MCF 10A (cell line): ENCODE results near the gene SREBF2. TPM values are rescaled to one million over a fixed set of nuclear protein-coding genes. Genes with fewer than 3 reads are reported as not detected.

Source experiments
- BruUV-seq: library from RNA; stranded (reverse); fragments of 400-500 nt; replicated peaks from 2 replicates; lab custom pipeline; 2021; lab: Mats Ljungman, UMichigan
- CTCF ChIA-PET: fragments of 300-600 bp; sonication (Branson Sonifier 250); formaldehyde crosslinking; extraction: SDS; loops from one replicate; lab custom pipeline; 2021; ENCODE audit warnings: antibody characterized with exemption, inconsistent platforms; lab: Yijun Ruan, JAX
- POLR2A ChIA-PET: fragments of 300-600, 350-650 bp; sonication (Branson Sonifier 250); formaldehyde crosslinking; extraction: SDS; loops from one replicate; lab custom pipeline; 2020; ENCODE audit warnings: antibody characterized with exemption, inconsistent platforms; lab: Yijun Ruan, JAX
- DNase-seq: peaks from one replicate; pipeline ENCODE4 v3.0.0-alpha.2; 2018; ENCODE audit not compliant: unreplicated experiment
- H3K27ac Mint-ChIP-seq: one replicate; pipeline ENCODE4 v1.8.0; 2022; ENCODE audit warnings: mild to moderate bottlenecking, low read depth, mixed read lengths; ENCODE audit not compliant: unreplicated experiment
- H3K27me3 Mint-ChIP-seq: one replicate; pipeline ENCODE4 v1.8.0; 2022; ENCODE audit warnings: mixed read lengths; ENCODE audit not compliant: insufficient read depth, unreplicated experiment
- H3K36me3 Mint-ChIP-seq: one replicate; pipeline ENCODE4 v1.8.0; 2022; ENCODE audit warnings: mild to moderate bottlenecking, moderate library complexity, mixed read lengths; ENCODE audit not compliant: insufficient read depth, unreplicated experiment
- H3K4me1 Mint-ChIP-seq: one replicate; pipeline ENCODE4 v1.8.0; 2022; ENCODE audit warnings: mixed read lengths; ENCODE audit not compliant: insufficient read depth, unreplicated experiment
- H3K4me3 Mint-ChIP-seq: one replicate; pipeline ENCODE4 v1.8.0; 2022; ENCODE audit warnings: mild to moderate bottlenecking, moderate library complexity, mixed read lengths; ENCODE audit not compliant: unreplicated experiment
- H3K9me3 Mint-ChIP-seq: one replicate; pipeline ENCODE4 v1.8.0; 2022; ENCODE audit warnings: mixed read lengths; ENCODE audit not compliant: unreplicated experiment
- intact Hi-C: fragments of 100-400 bp; cut with micrococcal nuclease; formaldehyde crosslinking; loops from 2 replicates; pipeline ENCODE4 v1.14.1; 2022
- total RNA-seq: library from RNA; stranded (reverse); gene quantifications from 2 replicates; pipeline ENCODE4 v1.2.3, GENCODE V29; 2022
- TF ChIP-seq, protein P1 (sequence below): fragments of 200-600 bp; IDR thresholded peaks from one replicate; pipeline ENCODE4 v1.8.0; 2022; ENCODE audit warnings: antibody characterized with exemption, mild to moderate bottlenecking; ENCODE audit not compliant: unreplicated experiment

SREBF2 gene
- total RNA-seq, 1 experiment from 2014 or later = 104 TPM

- Mint-ChIP-seq H3K9me3 (no peaks in the 10 kb centered on the region), H3K27ac (no peak overlapping the region), H3K36me3 (peaks cover 96% of the 10 kb centered on the region), H3K4me3 (no peak overlapping the region), H3K27me3 (no peaks in the 10 kb centered on the region), H3K4me1 (no peaks in the 10 kb centered on the region)
- TF ChIP-seq, protein P1, sequence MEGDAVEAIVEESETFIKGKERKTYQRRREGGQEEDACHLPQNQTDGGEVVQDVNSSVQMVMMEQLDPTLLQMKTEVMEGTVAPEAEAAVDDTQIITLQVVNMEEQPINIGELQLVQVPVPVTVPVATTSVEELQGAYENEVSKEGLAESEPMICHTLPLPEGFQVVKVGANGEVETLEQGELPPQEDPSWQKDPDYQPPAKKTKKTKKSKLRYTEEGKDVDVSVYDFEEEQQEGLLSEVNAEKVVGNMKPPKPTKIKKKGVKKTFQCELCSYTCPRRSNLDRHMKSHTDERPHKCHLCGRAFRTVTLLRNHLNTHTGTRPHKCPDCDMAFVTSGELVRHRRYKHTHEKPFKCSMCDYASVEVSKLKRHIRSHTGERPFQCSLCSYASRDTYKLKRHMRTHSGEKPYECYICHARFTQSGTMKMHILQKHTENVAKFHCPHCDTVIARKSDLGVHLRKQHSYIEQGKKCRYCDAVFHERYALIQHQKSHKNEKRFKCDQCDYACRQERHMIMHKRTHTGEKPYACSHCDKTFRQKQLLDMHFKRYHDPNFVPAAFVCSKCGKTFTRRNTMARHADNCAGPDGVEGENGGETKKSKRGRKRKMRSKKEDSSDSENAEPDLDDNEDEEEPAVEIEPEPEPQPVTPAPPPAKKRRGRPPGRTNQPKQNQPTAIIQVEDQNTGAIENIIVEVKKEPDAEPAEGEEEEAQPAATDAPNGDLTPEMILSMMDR = no peak
- CTCF ChIA-PET = interaction anchor here (1.3 kb wide), 1 partner anchor 54 kb away, joined by 4 read pairs; no protein-coding TSS in a partner anchor
- POLR2A ChIA-PET = interaction anchor here (0.7 kb wide), 1 partner anchor 238 kb away, joined by 3 read pairs; no protein-coding TSS in a partner anchor
- intact Hi-C loops = no loop called here
- no peak for DNase-seq
- no TSS peak for BruUV-seq
Measured at GRCh38 chr22:41876275-41876674, 43.4 kb downstream of the SREBF2 start.

- Mint-ChIP-seq H3K4me3 (no peak overlapping the region), H3K36me3 (peaks cover 96% of the 10 kb centered on the region), H3K27ac (no peak overlapping the region), H3K4me1 (no peaks in the 10 kb centered on the region), H3K9me3 (no peaks in the 10 kb centered on the region), H3K27me3 (no peaks in the 10 kb centered on the region)
- CTCF ChIA-PET = no interaction called here
- intact Hi-C loops = no loop called here
- POLR2A ChIA-PET = interaction anchor here (0.7 kb wide), 1 partner anchor 238 kb away, joined by 3 read pairs; no protein-coding TSS in a partner anchor
- TF ChIP-seq, protein P1 = no peak
- no peak for DNase-seq
- no TSS peak for BruUV-seq
Measured at GRCh38 chr22:41876675-41877074, 43.8 kb downstream of the SREBF2 start.

- H3K4me3 Mint-ChIP-seq = no peak overlapping the region
- CTCF ChIA-PET = interaction anchor here (0.6 to 0.8 kb wide), 2 partner anchors 60 to 337 kb away, joined by 3 to 5 read pairs; no protein-coding TSS in a partner anchor
- POLR2A ChIA-PET = interaction anchor here (1.2 to 1.5 kb wide), 2 partner anchors 22 to 48 kb away, joined by 3 to 9 read pairs; partner anchors contain the start of gene SREBF2
- H3K4me1 Mint-ChIP-seq = no peaks in the 10 kb centered on the region
- H3K27ac Mint-ChIP-seq = no peak overlapping the region
- BruUV-seq = no TSS peak
- no peak for DNase-seq
- intact Hi-C loops = no loop called here
- H3K9me3 Mint-ChIP-seq = no peaks in the 10 kb centered on the region
- no peaks in the 10 kb centered on the region for H3K27me3 Mint-ChIP-seq
- peaks cover 95% of the 10 kb centered on the region for H3K36me3 Mint-ChIP-seq
- TF ChIP-seq, protein P1 = no peak
Measured at GRCh38 chr22:41880653-41881052, 47.7 kb downstream of the SREBF2 start.

DNA sequence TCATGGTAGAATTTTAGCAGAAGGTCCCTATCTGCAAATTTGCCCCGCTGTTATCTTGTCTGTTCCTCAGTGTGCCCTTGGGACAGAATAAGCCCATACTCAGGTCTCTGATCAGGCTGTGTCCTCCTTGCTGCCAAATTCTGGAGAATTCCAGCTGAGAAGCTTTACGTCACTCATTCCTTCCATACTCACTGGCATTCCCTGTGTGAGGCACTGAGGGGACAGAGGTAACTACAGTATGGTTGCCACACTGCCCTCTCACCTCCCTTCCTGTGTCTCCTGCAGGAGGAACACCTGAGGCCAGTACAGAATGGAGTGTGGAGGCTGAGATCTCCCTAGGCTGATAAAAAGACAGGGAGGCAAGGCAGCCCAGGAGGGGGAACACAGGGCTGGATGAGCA, 50.5 kb downstream of the SREBF2 start:
- BruUV-seq = no TSS peak
- peaks cover 95% of the 10 kb centered on the region for H3K36me3 Mint-ChIP-seq

More for the DNA sequence above, 50.5 kb downstream of the SREBF2 start:
- Mint-ChIP-seq H3K27ac (peak overlapping the region; percentile 68), H3K27me3 (no peaks in the 10 kb centered on the region), H3K4me3 (no peak overlapping the region), H3K4me1 (no peaks in the 10 kb centered on the region), H3K9me3 (no peaks in the 10 kb centered on the region)
- no peak for DNase-seq
- TF ChIP-seq, protein P1 = no peak
- CTCF ChIA-PET = interaction anchor here (0.7 kb wide), 1 partner anchor 39 kb away, joined by 4 read pairs; no protein-coding TSS in a partner anchor
- POLR2A ChIA-PET = no interaction called here
- intact Hi-C loops = no loop called here
